Measurements from ENCODE around the gene ADAMTS17. TPM values are rescaled to one million over a fixed set of nuclear protein-coding genes. Genes with fewer than 3 reads are reported as not detected.

Gene ADAMTS17
- total and polyA plus RNA-seq, 2 experiments from 2014 or later = 3.7 to 4.4 TPM

DNA sequence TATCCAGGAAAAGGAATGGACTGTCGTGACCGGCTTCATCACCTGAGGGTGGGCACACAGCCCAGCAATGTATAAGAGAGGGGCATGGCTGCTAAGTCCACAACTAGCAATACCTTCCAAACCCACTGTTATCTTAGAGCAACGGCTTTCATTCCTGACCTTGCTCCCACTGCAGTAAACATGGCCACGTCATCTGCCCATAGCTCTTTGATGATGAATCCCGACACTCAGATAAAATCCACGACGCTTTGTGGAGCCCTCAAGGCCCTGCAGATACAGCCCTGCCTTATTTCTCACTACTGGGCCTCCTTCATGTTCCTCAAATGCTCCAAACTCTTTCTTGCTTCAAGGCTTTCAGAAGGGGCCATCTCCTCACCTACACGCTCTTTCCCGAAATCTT is 114.0 kb downstream of the ADAMTS17 start:
- Histone ChIP-seq H3K27ac (no peak overlapping the region), H3K4me2 (no peak overlapping the region), H4K20me1 (ENCODE audit: insufficient read depth, poor library complexity, severe bottlenecking) (no peaks in the 10 kb centered on the region), H3K36me3 (replicated peaks; ENCODE audit: insufficient read depth, low read depth) (no peaks in the 10 kb centered on the region), H3K9me3 (ENCODE audit: low read depth) (no peaks in the 10 kb centered on the region), H3K9me2 (replicated peaks; ENCODE audit: insufficient read depth) (no peaks in the 10 kb centered on the region), H3K4me3 (no peak overlapping the region), H3K4me1 (ENCODE audit: insufficient read depth) (no peaks in the 10 kb centered on the region), H3K79me2 (no peaks in the 10 kb centered on the region), H2AFZ (no peak overlapping the region), H3K27me3 (no peaks in the 10 kb centered on the region)
- 78% methylated on average over 9 of the region's 9 CpGs for WGBS (ENCODE audit: low lambda C conversion rate, missing lambda C conversion rate)
- no peak for DNase-seq (ENCODE audit: low spot score)
- TF ChIP-seq EZH2phosphoT487 (IDR thresholded peaks at IDR 0.05; ENCODE audit: low read depth, severe bottlenecking, unreplicated experiment) = no peak
- no peak for TF ChIP-seq EZH2 (IDR thresholded peaks at IDR 0.05; ENCODE audit: borderline replicate concordance)
- TF ChIP-seq CTCF (IDR thresholded peaks at IDR 0.05; ENCODE audit: poor library complexity) = no peak

DNA sequence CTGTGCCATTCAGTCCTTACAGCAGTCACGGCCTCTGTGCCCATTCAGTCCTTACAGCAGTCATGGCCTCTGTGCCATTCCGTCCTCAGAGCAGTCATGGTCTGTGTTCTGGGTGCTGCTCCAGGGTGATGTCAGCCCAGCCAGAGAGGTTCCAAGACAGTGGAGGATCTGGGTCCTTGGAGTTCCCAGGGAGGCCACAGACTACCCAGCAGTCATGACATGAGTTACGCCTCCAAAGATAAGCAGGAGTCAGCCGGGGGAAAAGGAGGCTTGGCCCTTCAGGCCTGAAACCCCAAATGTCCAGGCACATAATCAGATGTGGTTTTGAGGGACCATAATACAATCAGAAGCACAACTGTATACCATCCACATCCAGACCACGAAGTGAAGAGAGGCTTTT is 115.7 kb downstream of the ADAMTS17 start:
- no peak for TF ChIP-seq CTCF (IDR thresholded peaks at IDR 0.05; ENCODE audit: poor library complexity)
- no peak for TF ChIP-seq EZH2phosphoT487 (IDR thresholded peaks at IDR 0.05; ENCODE audit: low read depth, severe bottlenecking, unreplicated experiment)
- no peak for TF ChIP-seq EZH2 (IDR thresholded peaks at IDR 0.05; ENCODE audit: borderline replicate concordance)
- H3K4me3 ChIP-seq = no peak overlapping the region

GRCh38 chr15:100224206-100225185 is 117.3 kb downstream of the ADAMTS17 start:
- Histone ChIP-seq H4K20me1 (ENCODE audit: insufficient read depth, poor library complexity, severe bottlenecking) (no peaks in the 10 kb centered on the region), H3K4me3 (no peak overlapping the region), H3K9me3 (ENCODE audit: low read depth) (no peaks in the 10 kb centered on the region), H3K36me3 (replicated peaks; ENCODE audit: insufficient read depth, low read depth) (no peaks in the 10 kb centered on the region), H3K9me2 (replicated peaks; ENCODE audit: insufficient read depth) (no peaks in the 10 kb centered on the region), H3K27ac (no peak overlapping the region), H3K4me1 (ENCODE audit: insufficient read depth) (no peaks in the 10 kb centered on the region), H2AFZ (no peak overlapping the region), H3K4me2 (no peak overlapping the region), H3K27me3 (no peaks in the 10 kb centered on the region), H3K79me2 (no peaks in the 10 kb centered on the region)
- 73% methylated on average over 11 of the region's 11 CpGs for WGBS (ENCODE audit: low lambda C conversion rate, missing lambda C conversion rate)
- TF ChIP-seq CTCF (IDR thresholded peaks at IDR 0.05; ENCODE audit: poor library complexity) = no peak
- TF ChIP-seq EZH2 (IDR thresholded peaks at IDR 0.05; ENCODE audit: borderline replicate concordance) = no peak
- TF ChIP-seq EZH2phosphoT487 (IDR thresholded peaks at IDR 0.05; ENCODE audit: low read depth, severe bottlenecking, unreplicated experiment) = no peak
- no peak for DNase-seq (ENCODE audit: low spot score)

More for the DNA sequence above, 115.7 kb downstream of the ADAMTS17 start:
- H4K20me1 ChIP-seq (ENCODE audit: insufficient read depth, poor library complexity, severe bottlenecking) = no peaks in the 10 kb centered on the region
- H3K27ac ChIP-seq = no peak overlapping the region
- H3K27me3 ChIP-seq = no peaks in the 10 kb centered on the region
- no peaks in the 10 kb centered on the region for H3K36me3 ChIP-seq (replicated peaks; ENCODE audit: insufficient read depth, low read depth)
- H3K9me2 ChIP-seq (replicated peaks; ENCODE audit: insufficient read depth) = no peaks in the 10 kb centered on the region
- H3K4me2 ChIP-seq = no peak overlapping the region
- no peaks in the 10 kb centered on the region for H3K79me2 ChIP-seq
- H3K9me3 ChIP-seq (ENCODE audit: low read depth) = no peaks in the 10 kb centered on the region
- DNase-seq (ENCODE audit: low spot score) = no peak
- H2AFZ ChIP-seq = no peak overlapping the region
- 84% methylated on average over 5 of the region's 5 CpGs for WGBS (ENCODE audit: low lambda C conversion rate, missing lambda C conversion rate)
- no peaks in the 10 kb centered on the region for H3K4me1 ChIP-seq (ENCODE audit: insufficient read depth)

Data from hepatocyte (in vitro differentiated cells).